ENCODE measurements around the gene FAU.
A peak's percentile ranks its signal among the peaks of the same experiment; 100 is the strongest.

DNA sequence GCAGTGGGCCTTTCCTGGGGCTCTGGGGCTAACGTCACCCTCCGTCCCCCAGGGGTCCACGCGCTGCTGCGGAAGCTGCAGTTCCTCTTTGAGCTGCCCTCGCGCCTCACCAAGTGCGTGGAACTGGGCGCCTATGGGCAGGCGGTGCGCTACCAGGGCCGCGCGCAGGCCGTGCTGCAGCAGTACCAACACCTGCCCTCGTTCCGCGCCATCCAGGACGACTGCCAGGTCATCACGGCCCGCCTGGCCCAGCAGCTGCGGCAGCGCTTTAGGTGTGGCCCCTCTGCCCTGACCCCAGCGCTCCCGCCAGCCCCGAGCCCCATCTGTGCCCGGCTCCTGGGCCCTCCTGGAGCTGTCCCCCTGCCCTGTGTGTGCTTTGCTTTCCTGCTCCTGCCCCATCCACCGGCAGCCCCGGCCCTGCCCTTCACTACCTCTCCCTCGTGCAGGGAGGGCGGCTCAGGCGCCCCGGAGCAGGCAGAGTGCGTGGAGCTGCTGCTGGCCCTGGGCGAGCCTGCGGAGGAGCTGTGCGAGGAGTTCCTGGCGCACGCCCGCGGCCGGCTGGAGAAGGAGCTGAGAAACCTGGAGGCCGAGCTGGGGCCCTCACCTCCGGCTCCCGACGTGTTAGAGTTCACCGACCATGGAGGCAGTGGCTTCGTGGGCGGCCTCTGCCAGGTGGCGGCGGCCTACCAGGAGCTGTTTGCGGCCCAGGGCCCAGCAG lies 14.0 kb downstream of the FAU start:
- TF ChIP-seq POLR2A (IDR thresholded peaks at IDR 0.05): no peak
- TF ChIP-seq, protein P1, sequence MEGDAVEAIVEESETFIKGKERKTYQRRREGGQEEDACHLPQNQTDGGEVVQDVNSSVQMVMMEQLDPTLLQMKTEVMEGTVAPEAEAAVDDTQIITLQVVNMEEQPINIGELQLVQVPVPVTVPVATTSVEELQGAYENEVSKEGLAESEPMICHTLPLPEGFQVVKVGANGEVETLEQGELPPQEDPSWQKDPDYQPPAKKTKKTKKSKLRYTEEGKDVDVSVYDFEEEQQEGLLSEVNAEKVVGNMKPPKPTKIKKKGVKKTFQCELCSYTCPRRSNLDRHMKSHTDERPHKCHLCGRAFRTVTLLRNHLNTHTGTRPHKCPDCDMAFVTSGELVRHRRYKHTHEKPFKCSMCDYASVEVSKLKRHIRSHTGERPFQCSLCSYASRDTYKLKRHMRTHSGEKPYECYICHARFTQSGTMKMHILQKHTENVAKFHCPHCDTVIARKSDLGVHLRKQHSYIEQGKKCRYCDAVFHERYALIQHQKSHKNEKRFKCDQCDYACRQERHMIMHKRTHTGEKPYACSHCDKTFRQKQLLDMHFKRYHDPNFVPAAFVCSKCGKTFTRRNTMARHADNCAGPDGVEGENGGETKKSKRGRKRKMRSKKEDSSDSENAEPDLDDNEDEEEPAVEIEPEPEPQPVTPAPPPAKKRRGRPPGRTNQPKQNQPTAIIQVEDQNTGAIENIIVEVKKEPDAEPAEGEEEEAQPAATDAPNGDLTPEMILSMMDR (IDR thresholded peaks at IDR 0.05 in 8 of 11, conservative IDR thresholded peaks at IDR 0.05 in 3 of 11): no peak
- TF ChIP-seq POLR2AphosphoS5 (IDR thresholded peaks at IDR 0.05): peak in 1 of 3 donors; percentile 39

All from spleen (tissue), 7 donors.